ENCODE data around the gene HPDL.

HPDL gene

DNA sequence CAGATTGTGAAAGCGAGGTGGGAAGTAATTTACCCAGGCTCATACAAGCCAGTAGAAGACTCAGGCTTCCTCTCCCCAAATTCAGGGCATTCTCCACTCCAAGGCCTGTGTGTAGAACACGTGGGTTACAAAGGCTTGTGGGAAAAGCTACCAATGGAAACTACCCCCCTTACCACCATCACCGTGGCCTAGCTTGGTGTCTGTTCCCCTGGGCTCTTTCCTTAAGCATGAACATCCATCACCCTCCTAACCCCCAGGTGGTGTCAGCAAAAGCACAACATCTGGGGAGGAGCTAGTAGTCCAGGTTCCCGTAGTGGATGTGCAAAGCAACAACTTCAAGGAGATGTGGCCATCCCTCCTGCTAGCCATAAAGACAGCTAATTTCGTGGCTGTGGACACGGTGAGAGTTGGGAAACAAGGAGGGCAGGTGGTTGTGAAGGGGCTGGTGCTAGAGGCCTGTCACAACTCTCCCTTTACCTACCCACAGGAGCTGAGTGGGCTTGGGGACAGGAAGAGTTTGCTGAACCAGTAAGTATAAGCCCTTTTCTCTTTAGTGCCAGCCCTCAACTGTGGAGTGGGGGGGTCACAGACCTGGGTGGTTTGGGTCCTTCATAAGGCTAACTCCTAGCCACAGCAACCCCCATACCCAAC lies 14.2 kb downstream of the HPDL start:
- TF ChIP-seq POLR2A (IDR thresholded peaks at IDR 0.05; ENCODE audit: low read depth, low read length) (peak; percentile 27; the same call in 1 of the 2 replicates), POLR2AphosphoS5 (IDR thresholded peaks at IDR 0.05; ENCODE audit: low read depth, low read length) (0 out of 2 replicates have a peak, but pooled peaks have one; percentile 11), TAF1 (IDR thresholded peaks at IDR 0.05; ENCODE audit: borderline replicate concordance, low read depth, low read length) (no peak)
- peak; percentile 9 for FAIRE-seq
- no peak for DNase-seq (ENCODE audit: insufficient read length)

DNA sequence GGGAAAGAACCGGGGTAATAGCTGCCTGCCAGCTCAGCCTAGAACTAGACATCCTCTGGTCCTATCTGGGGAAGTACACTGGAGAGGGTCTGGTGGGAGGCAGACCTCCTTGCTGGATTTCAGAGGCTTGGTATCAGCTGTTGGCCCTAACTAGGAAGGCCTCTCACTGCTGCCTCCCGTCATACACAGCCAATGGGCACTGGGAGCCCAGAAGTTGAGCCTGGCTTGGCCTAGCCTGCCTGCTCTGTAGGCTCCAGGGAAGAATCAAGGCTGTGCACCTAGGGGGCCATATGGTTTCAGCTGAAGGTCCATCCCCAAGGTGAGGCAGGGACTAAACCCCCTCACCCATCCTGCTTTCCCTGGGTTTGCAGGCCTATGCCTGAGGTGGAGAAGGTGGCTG lies 17.8 kb downstream of the HPDL start:
- FAIRE-seq = no peak
- TF ChIP-seq POLR2AphosphoS5 (IDR thresholded peaks at IDR 0.05; ENCODE audit: low read depth, low read length) = no peak; the same call in 1 of the 2 replicates
- no peak; the same call in 1 of the 2 replicates for TF ChIP-seq POLR2A (IDR thresholded peaks at IDR 0.05; ENCODE audit: low read depth, low read length)
- TF ChIP-seq TAF1 (IDR thresholded peaks at IDR 0.05; ENCODE audit: borderline replicate concordance, low read depth, low read length) = no peak

DNA sequence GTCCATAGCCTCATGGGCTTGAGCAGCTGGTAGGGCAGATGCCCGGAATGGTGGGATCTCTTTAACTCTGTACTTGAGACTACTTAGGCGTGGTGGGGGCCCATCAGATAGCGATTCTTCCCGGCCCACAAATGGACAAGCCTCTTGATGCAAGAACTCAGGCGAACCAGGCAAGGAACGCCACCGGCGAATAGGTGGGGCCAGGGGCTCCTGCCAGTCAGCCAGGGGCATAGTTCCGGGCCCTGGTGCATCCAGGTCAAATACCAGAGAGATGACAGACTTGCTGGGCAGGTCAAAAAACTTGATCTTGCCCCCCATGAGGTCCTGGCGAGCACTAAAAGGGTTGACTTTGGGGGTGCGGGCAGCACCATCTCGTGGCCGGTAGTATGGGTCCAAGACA lies 18.3 kb downstream of the HPDL start:
- no peak for DNase-seq (ENCODE audit: insufficient read length)
- no peak for FAIRE-seq
- TF ChIP-seq TAF1 (IDR thresholded peaks at IDR 0.05; ENCODE audit: borderline replicate concordance, low read depth, low read length) (no peak), POLR2A (IDR thresholded peaks at IDR 0.05; ENCODE audit: low read depth, low read length) (no peak)

More for the DNA sequence above, 17.8 kb downstream of the HPDL start:
- no peak for DNase-seq (ENCODE audit: insufficient read length)

GRCh38 chr1:45346473-45346872 lies 19.8 kb downstream of the HPDL start:
- no peak; the same call in 1 of the 2 replicates for TF ChIP-seq POLR2AphosphoS5 (IDR thresholded peaks at IDR 0.05; ENCODE audit: low read depth, low read length)
- TF ChIP-seq TAF1 (IDR thresholded peaks at IDR 0.05; ENCODE audit: borderline replicate concordance, low read depth, low read length) = no peak
- peak; percentile 22; the same call in 1 of the 2 replicates for TF ChIP-seq POLR2A (IDR thresholded peaks at IDR 0.05; ENCODE audit: low read depth, low read length)
- FAIRE-seq = no peak

GRCh38 chr1:45348020-45348419 lies 21.3 kb downstream of the HPDL start:
- no peak for FAIRE-seq
- TF ChIP-seq POLR2AphosphoS5 (IDR thresholded peaks at IDR 0.05; ENCODE audit: low read depth, low read length) (no peak), TAF1 (IDR thresholded peaks at IDR 0.05; ENCODE audit: borderline replicate concordance, low read depth, low read length) (no peak), POLR2A (IDR thresholded peaks at IDR 0.05; ENCODE audit: low read depth, low read length) (no peak; the same call in 1 of the 2 replicates)
- no peak for DNase-seq (ENCODE audit: insufficient read length)

More at GRCh38 chr1:45346473-45346872, 19.8 kb downstream of the HPDL start:
- no peak for DNase-seq (ENCODE audit: insufficient read length)

- DNase-seq (ENCODE audit: insufficient read length) = no peak
- no peak for FAIRE-seq
- TF ChIP-seq TAF1 (IDR thresholded peaks at IDR 0.05; ENCODE audit: borderline replicate concordance, low read depth, low read length) (no peak), POLR2AphosphoS5 (IDR thresholded peaks at IDR 0.05; ENCODE audit: low read depth, low read length) (no peak), POLR2A (IDR thresholded peaks at IDR 0.05; ENCODE audit: low read depth, low read length) (no peak)
Measured at GRCh38 chr1:45348609-45348965, 21.9 kb downstream of the HPDL start.

DNA sequence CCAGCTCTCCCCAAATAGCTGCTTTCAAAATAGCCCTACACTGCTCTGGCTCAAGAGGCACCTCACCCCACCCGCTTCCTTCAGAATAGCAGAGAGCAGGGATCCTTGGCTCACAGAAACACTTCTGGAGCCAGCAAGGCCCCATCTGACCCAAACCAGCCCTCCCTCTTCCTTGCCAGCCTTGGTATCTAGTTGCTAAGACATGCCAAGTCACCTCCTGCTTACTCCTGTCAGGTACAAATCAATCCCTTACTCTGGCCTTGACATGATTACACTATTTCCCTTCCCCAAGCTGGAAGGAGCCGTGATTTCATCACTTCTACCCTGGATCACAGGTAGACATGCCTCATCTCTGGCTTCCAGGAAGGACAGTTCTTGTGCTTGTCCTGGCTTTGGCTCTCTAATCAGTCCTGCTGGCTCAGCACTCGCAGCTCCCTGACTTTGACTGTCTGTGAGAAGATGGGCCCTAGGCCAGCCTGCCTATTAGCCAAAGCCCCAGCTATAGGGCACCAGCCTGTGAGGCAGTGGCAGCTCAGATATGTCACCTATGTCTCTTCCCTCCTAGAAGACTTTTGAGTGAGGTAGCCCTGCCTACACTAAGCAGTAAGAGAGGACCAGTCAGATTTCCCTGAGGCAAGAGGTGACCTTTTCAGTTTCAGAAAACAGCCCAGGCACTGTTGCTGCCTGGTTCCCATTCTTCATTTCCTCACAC lies 22.4 kb downstream of the HPDL start:
- TF ChIP-seq TAF1 (IDR thresholded peaks at IDR 0.05; ENCODE audit: borderline replicate concordance, low read depth, low read length) = no peak
- TF ChIP-seq POLR2A (IDR thresholded peaks at IDR 0.05; ENCODE audit: low read depth, low read length) = no peak
- no peak for TF ChIP-seq POLR2AphosphoS5 (IDR thresholded peaks at IDR 0.05; ENCODE audit: low read depth, low read length)
- no peak for DNase-seq (ENCODE audit: insufficient read length)
- FAIRE-seq = no peak

DNA sequence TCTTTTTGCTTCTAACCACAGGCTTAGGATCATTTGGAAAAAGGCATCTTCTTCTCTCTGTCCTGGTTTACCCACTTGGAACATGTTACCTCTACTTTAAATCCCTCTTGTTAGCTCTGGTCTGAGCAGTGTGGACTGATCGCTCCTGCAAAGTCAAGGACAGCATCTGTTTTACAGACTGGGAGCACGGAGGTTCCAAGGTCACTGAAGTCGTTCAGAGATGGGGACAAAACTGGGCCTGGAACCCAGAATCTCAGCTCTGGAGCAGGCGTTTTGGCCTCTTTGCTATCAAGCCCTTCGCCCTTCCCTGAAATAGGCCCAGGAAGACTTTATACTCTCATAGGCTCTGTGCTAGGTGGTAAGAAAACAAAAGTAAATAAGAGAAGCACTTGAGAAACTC lies 24.8 kb downstream of the HPDL start:
- no peak for FAIRE-seq
- no peak for DNase-seq (ENCODE audit: insufficient read length)
- TF ChIP-seq POLR2A (IDR thresholded peaks at IDR 0.05; ENCODE audit: low read depth, low read length) = no peak
- no peak for TF ChIP-seq POLR2AphosphoS5 (IDR thresholded peaks at IDR 0.05; ENCODE audit: low read depth, low read length)
- TF ChIP-seq TAF1 (IDR thresholded peaks at IDR 0.05; ENCODE audit: borderline replicate concordance, low read depth, low read length) = no peak

DNA sequence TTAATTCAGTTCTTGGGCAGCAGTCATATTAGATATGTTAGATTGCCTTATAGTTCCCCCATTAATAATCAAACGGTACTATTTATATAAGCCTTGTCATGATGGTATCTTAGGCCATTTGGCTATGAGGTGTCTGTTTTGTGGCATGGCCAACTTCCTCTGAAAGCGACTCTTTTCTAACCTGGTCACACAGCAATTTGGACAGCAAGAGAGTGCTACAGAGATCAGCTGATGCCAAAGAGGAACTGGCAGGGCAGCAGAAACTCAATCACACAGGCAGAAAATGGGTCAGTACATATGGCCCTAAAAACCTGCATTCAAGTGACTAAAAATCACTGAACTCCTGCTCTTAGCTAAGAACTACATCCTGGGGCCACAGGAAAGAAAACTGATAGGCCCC lies 27.0 kb downstream of the HPDL start:
- FAIRE-seq = no peak
- TF ChIP-seq TAF1 (IDR thresholded peaks at IDR 0.05; ENCODE audit: borderline replicate concordance, low read depth, low read length) = no peak
- no peak for TF ChIP-seq POLR2A (IDR thresholded peaks at IDR 0.05; ENCODE audit: low read depth, low read length)
- TF ChIP-seq POLR2AphosphoS5 (IDR thresholded peaks at IDR 0.05; ENCODE audit: low read depth, low read length) = no peak

GRCh38 chr1:45354838-45355237 lies 28.1 kb downstream of the HPDL start:
- DNase-seq (ENCODE audit: insufficient read length) = no peak
- no peak for FAIRE-seq
- TF ChIP-seq POLR2AphosphoS5 (IDR thresholded peaks at IDR 0.05; ENCODE audit: low read depth, low read length) (no peak), TAF1 (IDR thresholded peaks at IDR 0.05; ENCODE audit: borderline replicate concordance, low read depth, low read length) (no peak), POLR2A (IDR thresholded peaks at IDR 0.05; ENCODE audit: low read depth, low read length) (no peak)

More for the DNA sequence above, 27.0 kb downstream of the HPDL start:
- DNase-seq (ENCODE audit: insufficient read length) = no peak

DNA sequence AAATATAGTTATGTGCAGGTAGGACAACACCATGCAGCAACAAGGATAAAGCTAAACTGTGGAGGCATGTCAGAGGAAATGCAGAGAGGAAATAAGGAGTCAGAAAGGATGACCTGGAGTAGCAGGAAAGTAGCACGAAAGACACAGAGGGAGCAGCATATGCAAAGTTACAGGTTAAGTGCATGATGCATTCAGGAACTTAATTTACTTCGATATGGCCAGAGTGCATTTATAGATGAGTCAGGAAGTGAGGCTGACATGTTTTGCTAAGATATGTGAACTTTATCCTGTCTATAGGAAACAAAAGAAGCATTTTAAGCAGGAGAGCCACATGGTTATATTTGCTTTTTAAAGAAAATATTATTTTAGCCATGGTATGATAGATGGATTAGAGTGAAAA lies 29.0 kb downstream of the HPDL start:
- FAIRE-seq = no peak
- TF ChIP-seq POLR2A (IDR thresholded peaks at IDR 0.05; ENCODE audit: low read depth, low read length) (no peak), TAF1 (IDR thresholded peaks at IDR 0.05; ENCODE audit: borderline replicate concordance, low read depth, low read length) (no peak), POLR2AphosphoS5 (IDR thresholded peaks at IDR 0.05; ENCODE audit: low read depth, low read length) (no peak)
- no peak for DNase-seq (ENCODE audit: insufficient read length)

DNA sequence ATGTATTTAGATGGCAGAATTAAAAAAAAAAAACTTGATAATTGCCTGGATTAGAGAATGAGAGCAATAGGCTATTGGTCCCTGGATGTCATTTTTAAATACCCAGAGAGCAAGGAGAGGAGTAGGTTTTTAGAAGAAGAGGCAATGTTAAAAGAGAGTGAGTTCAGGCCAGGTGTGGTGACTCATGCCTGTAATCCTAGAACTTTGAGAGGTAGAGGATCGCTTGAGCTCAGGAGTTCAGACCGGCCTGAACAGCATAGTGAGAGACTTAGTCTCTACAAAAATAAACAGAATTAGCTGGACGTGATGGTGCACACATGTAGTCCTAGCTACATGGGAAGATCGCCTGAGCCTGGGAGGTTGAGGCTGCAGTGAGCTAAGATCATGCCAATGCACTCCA lies 29.5 kb downstream of the HPDL start:
- no peak for DNase-seq (ENCODE audit: insufficient read length)
- no peak for FAIRE-seq
- TF ChIP-seq POLR2AphosphoS5 (IDR thresholded peaks at IDR 0.05; ENCODE audit: low read depth, low read length) (no peak), TAF1 (IDR thresholded peaks at IDR 0.05; ENCODE audit: borderline replicate concordance, low read depth, low read length) (no peak), POLR2A (IDR thresholded peaks at IDR 0.05; ENCODE audit: low read depth, low read length) (no peak)
